ENCODE data around the gene TGFBR1.

Gene TGFBR1

DNA sequence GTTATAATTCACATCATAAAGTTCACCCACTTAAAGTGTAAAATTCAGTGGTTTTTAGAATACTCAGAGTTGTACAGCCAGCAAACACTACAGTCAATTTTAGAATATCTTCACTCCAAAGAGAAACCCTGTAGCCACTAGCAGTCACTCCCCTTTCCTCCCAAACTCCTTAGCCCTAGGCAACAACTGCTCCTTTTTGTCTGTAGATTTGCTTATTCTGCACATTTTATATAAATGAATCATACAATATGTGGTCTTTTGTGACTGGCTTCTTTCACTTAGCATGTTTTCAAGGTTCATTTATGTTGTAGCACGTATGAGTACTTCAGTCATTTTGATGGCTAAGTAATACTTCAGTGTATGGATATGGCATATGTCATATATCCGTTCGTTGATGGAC lies 38.7 kb downstream of the TGFBR1 start:
- DNase-seq (ENCODE audit: extremely low read depth, low read depth) = no peak
- TF ChIP-seq, protein P1, sequence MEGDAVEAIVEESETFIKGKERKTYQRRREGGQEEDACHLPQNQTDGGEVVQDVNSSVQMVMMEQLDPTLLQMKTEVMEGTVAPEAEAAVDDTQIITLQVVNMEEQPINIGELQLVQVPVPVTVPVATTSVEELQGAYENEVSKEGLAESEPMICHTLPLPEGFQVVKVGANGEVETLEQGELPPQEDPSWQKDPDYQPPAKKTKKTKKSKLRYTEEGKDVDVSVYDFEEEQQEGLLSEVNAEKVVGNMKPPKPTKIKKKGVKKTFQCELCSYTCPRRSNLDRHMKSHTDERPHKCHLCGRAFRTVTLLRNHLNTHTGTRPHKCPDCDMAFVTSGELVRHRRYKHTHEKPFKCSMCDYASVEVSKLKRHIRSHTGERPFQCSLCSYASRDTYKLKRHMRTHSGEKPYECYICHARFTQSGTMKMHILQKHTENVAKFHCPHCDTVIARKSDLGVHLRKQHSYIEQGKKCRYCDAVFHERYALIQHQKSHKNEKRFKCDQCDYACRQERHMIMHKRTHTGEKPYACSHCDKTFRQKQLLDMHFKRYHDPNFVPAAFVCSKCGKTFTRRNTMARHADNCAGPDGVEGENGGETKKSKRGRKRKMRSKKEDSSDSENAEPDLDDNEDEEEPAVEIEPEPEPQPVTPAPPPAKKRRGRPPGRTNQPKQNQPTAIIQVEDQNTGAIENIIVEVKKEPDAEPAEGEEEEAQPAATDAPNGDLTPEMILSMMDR (IDR thresholded peaks at IDR 0.05; ENCODE audit: low read depth, low read length) = no peak

DNA sequence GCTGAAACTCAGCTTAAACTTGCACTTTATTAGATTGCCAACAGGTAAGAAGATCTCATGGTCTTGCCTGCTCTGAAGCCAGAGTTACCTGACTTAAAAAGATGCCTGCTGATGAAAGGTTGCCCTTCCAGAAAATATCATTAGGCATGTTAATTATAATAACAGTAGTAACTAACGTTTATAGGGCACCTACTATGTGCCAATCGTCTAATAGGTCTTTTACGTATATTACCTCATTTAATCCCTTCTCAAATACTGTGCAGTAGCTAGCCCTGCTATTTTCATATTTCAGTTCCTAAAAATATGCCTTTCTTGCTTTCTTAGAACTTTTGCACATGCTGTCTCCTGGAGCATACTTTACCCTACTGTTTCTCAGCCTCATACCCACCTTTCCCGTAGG lies 40.1 kb downstream of the TGFBR1 start:
- TF ChIP-seq, protein P1 (IDR thresholded peaks at IDR 0.05; ENCODE audit: low read depth, low read length) = no peak
- DNase-seq (ENCODE audit: extremely low read depth, low read depth) = no peak

DNA sequence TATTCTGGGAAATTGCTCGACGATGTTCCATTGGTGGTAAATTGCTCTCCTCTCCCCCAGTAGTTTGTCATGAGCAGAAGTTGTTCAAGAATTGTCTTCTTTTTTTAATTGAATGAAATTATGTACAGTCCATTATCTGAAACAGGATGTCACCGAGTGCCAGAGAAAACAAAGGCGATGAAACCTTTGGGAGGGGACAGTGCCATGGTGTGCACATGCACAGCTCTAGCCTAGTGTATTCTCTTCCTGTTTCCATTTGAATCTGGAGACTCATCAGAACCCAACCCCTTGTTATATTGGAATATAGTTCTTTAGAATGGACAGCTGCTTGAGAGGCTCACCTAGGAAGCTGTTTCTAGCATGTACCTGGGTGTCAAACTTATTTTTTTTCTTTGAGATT lies 41.7 kb downstream of the TGFBR1 start:
- TF ChIP-seq, protein P1 (IDR thresholded peaks at IDR 0.05; ENCODE audit: low read depth, low read length) = no peak
- DNase-seq (ENCODE audit: extremely low read depth, low read depth) = no peak

DNA sequence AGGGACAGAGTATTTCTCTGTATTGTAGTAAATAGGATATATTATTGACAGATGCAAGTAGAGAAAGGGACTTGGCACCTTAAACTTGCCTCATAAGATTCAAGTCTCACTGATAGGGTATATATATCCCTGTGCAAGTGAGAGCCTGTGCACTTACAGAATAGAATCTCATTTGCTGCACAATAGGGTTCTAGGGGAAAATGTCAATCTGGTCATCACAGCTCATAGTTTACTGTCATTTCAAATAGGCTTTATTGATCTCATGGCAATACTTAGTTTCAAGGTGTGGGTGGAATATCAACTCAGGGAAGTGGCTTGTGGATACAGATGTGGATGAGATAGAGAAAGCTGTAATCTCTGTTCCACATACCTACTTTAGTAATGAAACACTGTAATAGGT lies 42.3 kb downstream of the TGFBR1 start:
- TF ChIP-seq, protein P1 (IDR thresholded peaks at IDR 0.05; ENCODE audit: low read depth, low read length) = no peak
- DNase-seq (ENCODE audit: extremely low read depth, low read depth) = no peak

DNA sequence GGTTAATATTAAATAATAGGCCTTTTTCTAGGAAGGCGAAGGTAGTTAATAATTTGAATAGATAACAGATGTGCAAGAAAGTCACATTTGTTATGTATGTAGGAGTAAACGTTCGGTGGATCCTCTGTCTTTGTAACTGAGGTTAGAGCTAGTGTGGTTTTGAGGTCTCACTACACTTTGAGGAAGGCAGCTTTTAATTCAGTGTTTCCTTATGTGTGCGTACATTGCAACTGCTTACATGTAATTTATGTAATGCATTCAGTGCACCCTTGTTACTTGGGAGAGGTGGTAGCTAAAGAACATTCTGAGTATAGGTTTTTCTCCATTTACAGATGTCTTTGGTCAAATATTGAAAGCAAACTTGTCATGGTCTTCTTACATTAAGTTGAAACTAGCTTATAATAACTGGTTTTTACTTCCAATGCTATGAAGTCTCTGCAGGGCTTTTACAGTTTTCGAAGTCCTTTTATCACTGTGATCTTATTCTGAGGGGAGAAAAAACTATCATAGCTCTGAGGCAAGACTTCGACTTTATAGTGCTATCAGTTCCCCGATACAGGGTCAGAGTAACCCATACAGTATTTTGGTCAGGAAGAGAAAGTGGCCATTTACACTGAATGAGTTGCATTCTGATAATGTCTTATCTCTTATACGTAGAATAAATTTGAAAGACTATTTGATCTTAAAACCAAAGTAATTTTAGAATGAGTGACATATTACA lies 45.7 kb downstream of the TGFBR1 start:
- TF ChIP-seq, protein P1 (IDR thresholded peaks at IDR 0.05; ENCODE audit: low read depth, low read length) = no peak
- DNase-seq (ENCODE audit: extremely low read depth, low read depth) = no peak

DNA sequence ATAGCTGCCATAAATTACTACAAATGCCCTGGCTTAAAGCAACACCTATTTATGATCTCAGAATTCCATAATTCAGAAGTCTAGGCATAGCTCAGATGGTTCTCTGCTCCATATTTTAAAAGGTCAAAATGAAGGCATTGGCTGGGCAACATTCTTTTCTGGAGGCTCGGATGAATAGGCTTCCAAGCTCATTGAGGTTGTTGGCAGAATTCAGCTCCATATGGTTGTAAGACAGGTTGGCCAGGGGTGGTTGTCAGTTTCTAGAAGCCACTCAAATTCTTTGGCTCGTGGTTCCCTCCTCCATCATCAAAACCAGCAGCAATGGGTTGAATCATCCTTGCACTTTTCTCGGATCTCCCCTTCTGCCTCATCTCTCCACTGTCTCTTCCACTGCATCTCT lies 49.4 kb downstream of the TGFBR1 start:
- DNase-seq (ENCODE audit: extremely low read depth, low read depth) = no peak
- TF ChIP-seq, protein P1 (IDR thresholded peaks at IDR 0.05; ENCODE audit: low read depth, low read length) = no peak

DNA sequence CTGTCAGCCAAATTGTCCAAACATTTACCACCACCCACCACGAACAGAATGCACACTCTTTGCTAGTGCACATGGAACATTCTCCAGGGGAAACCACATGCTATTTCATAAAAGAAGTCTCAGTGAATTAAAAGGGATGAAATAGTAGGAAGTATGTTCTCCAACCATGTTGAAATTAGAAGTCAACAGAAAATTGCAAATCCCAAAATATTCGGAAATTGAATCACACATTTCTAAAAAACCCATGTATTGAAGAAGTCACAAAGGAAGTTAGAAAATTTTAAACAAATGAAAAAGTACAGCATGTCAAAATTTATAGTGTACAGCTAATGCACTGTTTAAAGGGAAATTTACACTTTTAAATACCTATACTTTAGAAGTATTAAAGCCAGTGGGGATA lies 50.8 kb downstream of the TGFBR1 start:
- DNase-seq (ENCODE audit: extremely low read depth, low read depth) = no peak
- TF ChIP-seq, protein P1 (IDR thresholded peaks at IDR 0.05; ENCODE audit: low read depth, low read length) = no peak
